HG03103 (cell line): ENCODE data around the gene CCDC57.

ENCODE experiments used
- ATAC-seq: cut with Tn5 transposase; IDR thresholded peaks from one replicate; pipeline ENCODE4 v1.9.1; 2021; ENCODE audit warnings: low read depth; ENCODE audit not compliant: unreplicated experiment

Gene CCDC57

DNA sequence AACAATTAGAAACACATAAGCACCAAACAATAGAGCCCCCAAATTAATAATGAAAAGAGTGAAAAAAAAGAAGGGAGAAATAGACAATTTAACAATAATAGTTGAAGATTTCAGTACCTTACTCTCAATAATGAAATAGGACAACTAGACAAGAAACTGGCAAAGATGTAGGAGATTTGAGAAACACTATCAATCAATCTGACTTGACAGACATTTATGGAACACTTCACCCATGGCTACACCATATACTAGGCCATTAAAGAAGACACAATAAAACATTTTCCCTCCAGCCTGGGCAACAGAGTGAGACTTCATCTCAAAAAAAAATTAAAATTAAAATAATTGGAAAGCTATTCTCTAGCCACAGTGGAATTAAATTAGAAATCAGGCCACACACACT is 142.0 kb downstream of the CCDC57 start:
- no peak for ATAC-seq

DNA sequence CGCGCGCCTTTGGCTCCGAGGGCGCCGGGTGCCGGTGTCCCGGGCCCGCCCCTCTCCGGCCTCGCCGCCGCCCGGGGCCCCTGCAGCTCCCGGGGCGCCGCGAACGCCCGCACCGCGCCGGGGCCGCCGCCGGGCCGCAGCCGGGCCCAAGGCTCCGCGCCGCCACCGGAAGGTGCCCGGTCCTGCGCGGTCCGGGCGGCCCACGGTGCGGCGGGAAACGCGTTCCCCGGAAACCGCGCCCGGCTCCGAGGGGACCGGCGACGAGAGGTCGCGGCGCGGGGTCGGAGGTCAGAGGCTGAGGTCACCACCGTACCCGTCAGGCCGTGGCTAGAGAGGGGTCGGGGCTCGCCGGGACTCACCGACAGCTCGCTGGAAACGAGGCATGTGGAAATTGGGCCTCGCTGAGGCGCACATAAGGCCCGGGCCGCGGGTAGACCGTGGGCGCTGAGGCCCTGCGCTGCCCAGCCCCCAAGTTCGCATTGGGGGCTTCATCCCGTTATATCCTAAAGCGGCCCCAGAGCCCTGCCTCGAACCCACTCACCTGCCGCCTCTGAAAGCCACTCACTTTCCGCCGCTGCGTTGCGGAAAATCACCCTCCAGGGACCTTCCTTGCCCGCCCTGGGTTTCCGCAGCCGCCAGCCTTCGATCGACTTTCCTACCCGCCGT is 146.9 kb downstream of the CCDC57 start, which contains the start of gene DUS1L:
Gene DUS1L (minus strand): TSS at position 167 of the 666 bp plus-strand sequence. CDS start 745 bp downstream, outside the sequence.
- ATAC-seq: no peak

- no peak for ATAC-seq
Measured at GRCh38 chr17:82065193-82065637, 147.4 kb downstream of the CCDC57 start.

DNA sequence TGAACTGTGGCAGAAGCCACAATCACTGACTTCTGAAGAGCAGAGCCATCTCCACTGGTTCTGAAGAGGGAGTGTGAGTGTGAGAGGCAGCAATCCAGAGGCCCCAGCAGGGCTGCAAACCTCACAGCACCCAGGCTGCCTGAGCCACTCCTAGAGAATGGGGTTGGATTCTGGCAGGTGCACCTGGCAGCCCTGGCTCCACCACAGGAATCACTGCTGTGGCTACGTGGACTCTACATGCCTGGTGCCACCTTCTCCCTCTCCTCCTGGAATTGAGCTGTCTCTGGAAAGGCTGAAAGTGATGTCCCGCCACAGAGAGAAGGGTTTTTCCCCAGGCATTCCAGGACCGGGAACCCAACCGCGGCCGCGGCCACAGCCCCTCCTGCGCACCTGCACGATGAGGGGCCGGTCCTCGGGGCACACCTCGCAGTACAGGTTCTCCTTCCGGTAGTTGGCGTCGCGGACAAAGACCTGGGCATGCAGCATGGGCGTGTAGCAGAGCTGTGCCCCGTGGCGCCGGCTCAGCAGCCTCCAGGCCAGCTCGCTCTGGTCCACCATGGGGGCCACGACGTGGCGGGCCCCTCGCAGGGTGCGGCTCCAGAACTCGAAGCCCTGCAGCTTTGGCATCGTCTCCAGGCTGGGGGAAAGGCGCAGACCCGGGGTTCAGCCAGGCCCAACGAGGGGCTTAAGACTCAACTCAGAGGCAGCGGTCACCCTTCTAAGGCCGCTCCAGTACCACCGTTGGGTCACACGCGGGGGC is 148.0 kb downstream of the CCDC57 start:
- ATAC-seq: no peak

- no peak for ATAC-seq
Measured at GRCh38 chr17:82063424-82064415, 148.9 kb downstream of the CCDC57 start.

- ATAC-seq: no peak
Measured at GRCh38 chr17:82062984-82063368, 149.7 kb downstream of the CCDC57 start.

DNA sequence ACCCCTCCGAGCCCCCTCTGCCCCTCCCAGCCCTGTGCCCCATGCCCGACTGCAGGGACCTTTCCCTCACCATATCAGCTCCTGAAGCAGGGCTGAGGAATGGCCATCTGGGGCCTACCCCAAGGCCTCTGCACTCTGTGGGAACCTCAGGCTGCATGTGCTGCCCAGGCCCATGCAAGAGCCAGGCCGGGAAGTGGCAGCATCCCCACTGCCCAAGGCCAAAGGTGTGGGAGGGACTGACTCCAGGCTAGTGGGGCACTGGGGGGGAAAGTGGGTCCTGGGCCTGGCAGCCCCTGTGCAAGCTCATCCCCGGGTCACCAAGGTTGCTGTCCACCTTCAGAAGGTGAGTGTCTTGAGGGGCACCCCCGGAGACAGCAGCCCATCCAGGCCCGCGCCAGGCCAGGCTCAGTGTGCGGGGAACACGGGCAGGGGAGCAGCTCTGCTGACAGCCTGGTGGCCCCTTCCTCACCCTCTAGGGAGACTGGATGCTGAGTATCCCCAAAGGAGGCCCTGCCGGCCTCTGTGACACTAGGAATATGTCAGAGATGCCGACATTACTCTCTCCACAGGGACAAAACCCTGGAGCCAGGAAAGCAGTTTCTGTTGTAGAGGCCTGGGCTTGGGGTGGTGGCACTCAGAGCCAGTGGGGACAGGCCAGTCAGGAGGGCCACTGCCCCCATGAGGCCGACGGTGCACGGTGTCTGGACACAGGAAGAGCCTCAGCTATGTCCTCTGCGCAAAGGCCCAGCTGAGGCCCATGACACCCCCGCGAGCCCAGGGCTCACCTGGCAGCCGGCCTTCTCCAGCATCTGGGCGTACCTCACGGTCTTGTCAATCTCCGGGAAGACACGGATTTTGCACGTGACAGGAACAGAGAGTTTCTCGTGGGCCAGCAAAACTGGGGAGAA is 150.3 kb downstream of the CCDC57 start:
- ATAC-seq: no peak

DNA sequence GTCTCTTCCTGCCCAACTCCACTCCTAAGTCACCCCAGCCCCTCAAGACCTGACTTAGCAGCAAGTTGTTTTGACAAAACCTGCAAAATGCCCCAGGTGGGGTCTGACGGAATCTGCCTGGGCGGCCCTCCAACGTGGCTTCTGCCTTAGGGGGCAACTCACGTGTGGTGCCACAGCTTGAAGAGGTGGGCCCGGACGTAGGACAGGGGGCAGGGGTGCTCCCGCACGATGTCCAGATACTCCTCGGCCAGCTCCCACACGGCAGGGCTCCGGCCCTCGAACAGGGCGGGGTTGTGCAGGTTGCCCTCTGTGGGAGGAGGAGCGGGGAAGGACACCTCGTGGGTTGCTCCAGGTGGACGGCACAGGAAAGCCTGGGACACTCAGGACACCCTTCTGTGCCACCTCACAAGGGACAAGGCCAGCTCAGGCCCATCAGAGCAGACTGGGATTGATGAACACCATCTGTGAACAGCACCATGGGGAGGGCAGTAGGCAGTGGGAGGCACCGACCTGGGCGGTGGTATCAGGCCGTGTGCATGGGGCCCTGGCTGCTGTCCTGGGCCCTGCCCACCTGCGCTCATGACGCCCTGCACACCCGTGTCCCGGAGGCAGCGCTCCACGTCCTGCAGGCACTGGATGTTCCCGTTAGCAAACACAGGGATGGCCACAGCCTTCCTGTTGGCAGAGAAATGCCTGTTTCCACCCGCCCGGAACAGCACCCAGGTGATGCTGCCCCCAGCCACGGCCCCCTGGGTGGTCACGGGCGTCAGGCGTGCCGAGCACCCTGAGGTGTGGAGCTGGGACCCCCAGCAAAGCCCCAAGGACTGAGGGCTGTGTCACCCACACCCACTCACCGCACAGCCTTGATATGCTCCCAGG is 151.4 kb downstream of the CCDC57 start:
- no peak for ATAC-seq

DNA sequence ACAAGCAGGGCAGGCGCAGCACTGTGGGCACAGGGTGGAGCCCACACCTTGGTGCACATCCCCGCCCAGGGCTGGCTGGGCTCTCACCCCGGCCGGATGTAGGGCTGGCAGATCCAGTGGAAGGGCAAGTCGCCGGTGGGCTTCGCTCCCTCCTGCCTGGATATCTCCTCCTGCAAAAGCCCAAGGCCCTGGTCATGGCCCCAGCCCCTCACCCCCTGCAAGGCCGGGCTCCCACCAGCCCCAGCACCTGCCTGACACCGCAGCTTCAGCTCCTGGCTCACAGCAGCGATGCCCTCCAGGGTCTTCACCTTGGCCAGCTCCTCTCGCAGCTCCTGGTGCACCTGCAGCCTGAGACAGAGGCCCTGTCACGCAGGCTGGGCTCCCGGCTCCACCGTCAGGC is 152.0 kb downstream of the CCDC57 start:
- no peak for ATAC-seq

- ATAC-seq: no peak
Measured at GRCh38 chr17:82060001-82060380, 152.7 kb downstream of the CCDC57 start.

- no peak for ATAC-seq
Measured at GRCh38 chr17:82059272-82060000, 153.2 kb downstream of the CCDC57 start.

GRCh38 chr17:82058855-82059249 is 153.8 kb downstream of the CCDC57 start:
- no peak for ATAC-seq

GRCh38 chr17:82058230-82058854 is 154.3 kb downstream of the CCDC57 start:
- ATAC-seq: no peak

- no peak for ATAC-seq
Measured at GRCh38 chr17:82056729-82057621, 155.7 kb downstream of the CCDC57 start.

DNA sequence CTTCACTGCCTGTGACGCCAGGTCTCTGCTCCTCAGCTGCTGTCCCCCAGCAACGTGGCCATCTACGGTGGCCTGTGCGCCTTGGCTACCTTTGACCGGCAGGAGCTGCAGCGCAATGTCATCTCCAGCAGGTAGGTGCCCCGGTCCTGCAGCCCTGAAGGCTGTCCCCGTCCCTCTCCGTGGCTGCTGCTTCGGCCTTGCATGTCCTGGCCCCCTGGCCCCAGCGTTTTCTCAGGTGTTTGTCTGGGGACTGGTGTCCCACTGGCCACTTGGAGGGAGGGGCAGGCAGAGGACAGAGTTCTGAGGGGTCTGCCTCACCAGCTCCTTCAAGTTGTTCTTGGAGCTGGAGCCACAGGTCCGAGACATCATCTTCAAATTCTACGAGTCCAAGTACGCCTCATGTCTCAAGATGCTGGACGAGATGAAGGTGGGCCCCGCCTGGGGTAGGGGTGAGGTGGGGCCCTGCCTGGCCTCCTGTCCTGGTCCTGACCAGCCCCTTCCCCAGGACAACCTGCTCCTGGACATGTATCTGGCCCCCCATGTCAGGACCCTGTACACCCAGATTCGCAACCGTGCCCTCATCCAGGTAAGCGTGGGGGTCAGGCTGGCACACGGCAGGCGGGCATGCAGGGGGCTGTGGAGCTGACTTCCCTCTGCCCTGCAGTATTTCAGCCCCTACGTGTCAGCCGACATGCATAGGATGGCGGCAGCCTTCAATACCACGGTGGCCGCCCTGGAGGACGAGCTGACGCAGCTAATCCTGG is 156.5 kb downstream of the CCDC57 start:
- no peak for ATAC-seq
